A549 (cell line): ENCODE results near the gene BABAM2.

Source experiments
- CBX8 ChIP-seq: fragments of 200-600 bp; sonication (generic); IDR thresholded peaks from 2 replicates; pipeline ENCODE4 v1.6.1; 2016
- CEBPB ChIP-seq, 2 experiments: fragments of >200 bp in 1 of 2; sonication (Bioruptor Twin) in 1 of 2; formaldehyde crosslinking in 1 of 2; IDR thresholded peaks; 2 replicates each; pipeline ENCODE4 v1.6.1; 2012 to 2016
- CHD2 ChIP-seq: fragments of 150-350 bp; IDR thresholded peaks from 2 replicates; pipeline ENCODE4 v1.6.1; 2014; ENCODE audit warnings: low read length; ENCODE audit not compliant: partially characterized antibody
- ESRRA ChIP-seq: fragments of 150-350 bp; IDR thresholded peaks from 2 replicates; pipeline ENCODE4 v1.6.1; 2014; ENCODE audit warnings: mild to moderate bottlenecking, low read length, borderline replicate concordance
- HMGXB4 ChIP-seq: fragments of 250-450 bp; sonication (Bioruptor Pico); IDR thresholded peaks from 2 replicates; pipeline ENCODE4 v1.5.0; 2021; ENCODE audit warnings: mild to moderate bottlenecking, moderate library complexity, borderline replicate concordance
- HOXA7 ChIP-seq: fragments of 250-450 bp; sonication (Bioruptor Pico); IDR thresholded peaks from 2 replicates; pipeline ENCODE4 v1.5.0; 2020; ENCODE audit warnings: mild to moderate bottlenecking, moderate library complexity
- MAZ ChIP-seq: fragments of 150-350 bp; IDR thresholded peaks from 2 replicates; pipeline ENCODE4 v1.6.1; 2014; ENCODE audit warnings: antibody characterized with exemption, low read depth, low read length, borderline replicate concordance
- MYC ChIP-seq: IDR thresholded peaks from 2 replicates; pipeline ENCODE4 v1.6.1; 2012; ENCODE audit warnings: mild to moderate bottlenecking, inconsistent platforms, low read length, improper control_type of control experiment, borderline replicate concordance
- POLR2A ChIP-seq: IDR thresholded peaks from 2 replicates; pipeline ENCODE4 v1.6.1; 2012; ENCODE audit warnings: mild to moderate bottlenecking, low read length
- RAD21 ChIP-seq, 2 experiments: fragments of >200 bp in 1 of 2; sonication (Bioruptor Twin) in 1 of 2; formaldehyde crosslinking in 1 of 2; IDR thresholded peaks in 1 of 2; conservative IDR thresholded peaks in 1 of 2; 2 replicates in 1 of 2; 3 replicates in 1 of 2; pipeline ENCODE4 v1.6.1; 2012 to 2018; ENCODE audit warnings: inconsistent platforms in 1 of 2
- RFX5 ChIP-seq: fragments of 450-650 bp; IDR thresholded peaks from 2 replicates; pipeline ENCODE4 v1.7.1; 2014; ENCODE audit warnings: antibody characterized with exemption, mild to moderate bottlenecking, moderate library complexity
- USF2 ChIP-seq: fragments of 450-650 bp; IDR thresholded peaks from 2 replicates; pipeline ENCODE4 v1.6.1; 2014; ENCODE audit warnings: antibody characterized with exemption
- TF ChIP-seq, protein P1 (sequence below): fragments of >200 bp; sonication (Bioruptor Twin); formaldehyde crosslinking; IDR thresholded peaks from 3 replicates; pipeline ENCODE4 v1.5.1; 2016

GRCh38 chr2:28068527-28068926 is 178.0 kb downstream of the BABAM2 start:
- no peak for TF ChIP-seq HMGXB4 (CRISPR knock-in tag)
- no peak for TF ChIP-seq POLR2A
- TF ChIP-seq CHD2, result no peak
- TF ChIP-seq, protein P1, sequence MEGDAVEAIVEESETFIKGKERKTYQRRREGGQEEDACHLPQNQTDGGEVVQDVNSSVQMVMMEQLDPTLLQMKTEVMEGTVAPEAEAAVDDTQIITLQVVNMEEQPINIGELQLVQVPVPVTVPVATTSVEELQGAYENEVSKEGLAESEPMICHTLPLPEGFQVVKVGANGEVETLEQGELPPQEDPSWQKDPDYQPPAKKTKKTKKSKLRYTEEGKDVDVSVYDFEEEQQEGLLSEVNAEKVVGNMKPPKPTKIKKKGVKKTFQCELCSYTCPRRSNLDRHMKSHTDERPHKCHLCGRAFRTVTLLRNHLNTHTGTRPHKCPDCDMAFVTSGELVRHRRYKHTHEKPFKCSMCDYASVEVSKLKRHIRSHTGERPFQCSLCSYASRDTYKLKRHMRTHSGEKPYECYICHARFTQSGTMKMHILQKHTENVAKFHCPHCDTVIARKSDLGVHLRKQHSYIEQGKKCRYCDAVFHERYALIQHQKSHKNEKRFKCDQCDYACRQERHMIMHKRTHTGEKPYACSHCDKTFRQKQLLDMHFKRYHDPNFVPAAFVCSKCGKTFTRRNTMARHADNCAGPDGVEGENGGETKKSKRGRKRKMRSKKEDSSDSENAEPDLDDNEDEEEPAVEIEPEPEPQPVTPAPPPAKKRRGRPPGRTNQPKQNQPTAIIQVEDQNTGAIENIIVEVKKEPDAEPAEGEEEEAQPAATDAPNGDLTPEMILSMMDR, result no peak
- no peak for TF ChIP-seq MAZ
- TF ChIP-seq RAD21 (conservative IDR thresholded peaks at IDR 0.05 in 1 of 2, IDR thresholded peaks at IDR 0.05 in 1 of 2), result no peak
- no peak for TF ChIP-seq CEBPB (IDR thresholded peaks at IDR 0.05)
- no peak for TF ChIP-seq HOXA7
- no peak for TF ChIP-seq USF2
- TF ChIP-seq CBX8, result no peak
- TF ChIP-seq RFX5, result no peak
- no peak for TF ChIP-seq MYC
- no peak for TF ChIP-seq ESRRA
